DOHH2 (cell line): ENCODE measurements around the gene FBXL2.

Source experiments
- H3F3A ChIP-seq: fragments of 200-600 bp; sonication (generic), shearing (Covaris generic); 2 replicates; pipeline ENCODE4 v1.6.0; 2016; ENCODE audit warnings: antibody characterized with exemption, mild to moderate bottlenecking; ENCODE audit not compliant: control insufficient read depth, insufficient read depth
- H3K27ac ChIP-seq: fragments of 200-600 bp; sonication (generic); 2 replicates; pipeline ENCODE4 v1.5.1; 2014; ENCODE audit warnings: low read depth, mild to moderate bottlenecking, low read length, moderate library complexity
- H3K27me3 ChIP-seq: fragments of 200-600 bp; sonication (generic); 2 replicates; pipeline ENCODE4 v1.6.1; 2014; ENCODE audit warnings: mild to moderate bottlenecking, low read length, mixed read lengths; ENCODE audit not compliant: control insufficient read depth
- H3K36me3 ChIP-seq: fragments of 200-600 bp; sonication (generic); 2 replicates; pipeline ENCODE4 v1.6.1; 2014; ENCODE audit warnings: mild to moderate bottlenecking, low read length, moderate library complexity, mixed read lengths; ENCODE audit not compliant: control insufficient read depth
- H3K4me1 ChIP-seq: fragments of 200-600 bp; sonication (generic); 2 replicates; pipeline ENCODE4 v1.6.1; 2014; ENCODE audit warnings: mild to moderate bottlenecking, low read length, mixed read lengths; ENCODE audit not compliant: control insufficient read depth
- H3K4me2 ChIP-seq: fragments of 200-600 bp; sonication (generic); 2 replicates; pipeline ENCODE4 v1.6.0; 2014; ENCODE audit warnings: mild to moderate bottlenecking, low read length, moderate library complexity
- H3K4me3 ChIP-seq: fragments of 200-600 bp; sonication (generic); 2 replicates; pipeline ENCODE4 v1.5.1; 2014; ENCODE audit warnings: mild to moderate bottlenecking, low read length, mixed read lengths
- H3K79me2 ChIP-seq: fragments of 200-600 bp; sonication (generic); 2 replicates; pipeline ENCODE4 v1.6.1; 2014; ENCODE audit warnings: mild to moderate bottlenecking, low read length, mixed read lengths; ENCODE audit not compliant: control insufficient read depth
- H3K9me2 ChIP-seq: fragments of 200-600 bp; sonication (generic); replicated peaks from 2 replicates; pipeline ENCODE4 v1.6.1; 2014; ENCODE audit warnings: mild to moderate bottlenecking, low read length, mixed read lengths; ENCODE audit not compliant: control insufficient read depth
- H3K9me3 ChIP-seq: fragments of 200-600 bp; sonication (generic); 2 replicates; pipeline ENCODE4 v1.6.1; 2014; ENCODE audit warnings: antibody characterized with exemption, low read length, mixed read lengths; ENCODE audit not compliant: control insufficient read depth, insufficient read depth
- H4K20me1 ChIP-seq: fragments of 200-600 bp; sonication (generic); 2 replicates; pipeline ENCODE4 v1.6.0; 2014; ENCODE audit warnings: low read depth, mild to moderate bottlenecking, antibody characterized with exemption, low read length, moderate library complexity; ENCODE audit not compliant: control insufficient read depth, insufficient read depth
- EZH2phosphoT487 ChIP-seq: fragments of 200-600 bp; sonication (generic); IDR thresholded peaks from 2 replicates; pipeline ENCODE4 v1.6.1; 2017; ENCODE audit warnings: borderline replicate concordance, mild to moderate bottlenecking, antibody characterized with exemption, low read length, moderate library complexity, mixed read lengths
- TF ChIP-seq, protein P1 (sequence below): fragments of 200-600 bp; sonication (generic); IDR thresholded peaks from one replicate; pipeline ENCODE4 v1.5.1; 2014; ENCODE audit warnings: antibody characterized with exemption, mild to moderate bottlenecking, low read depth, low read length; ENCODE audit not compliant: poor library complexity, severe bottlenecking

FBXL2 gene

DNA sequence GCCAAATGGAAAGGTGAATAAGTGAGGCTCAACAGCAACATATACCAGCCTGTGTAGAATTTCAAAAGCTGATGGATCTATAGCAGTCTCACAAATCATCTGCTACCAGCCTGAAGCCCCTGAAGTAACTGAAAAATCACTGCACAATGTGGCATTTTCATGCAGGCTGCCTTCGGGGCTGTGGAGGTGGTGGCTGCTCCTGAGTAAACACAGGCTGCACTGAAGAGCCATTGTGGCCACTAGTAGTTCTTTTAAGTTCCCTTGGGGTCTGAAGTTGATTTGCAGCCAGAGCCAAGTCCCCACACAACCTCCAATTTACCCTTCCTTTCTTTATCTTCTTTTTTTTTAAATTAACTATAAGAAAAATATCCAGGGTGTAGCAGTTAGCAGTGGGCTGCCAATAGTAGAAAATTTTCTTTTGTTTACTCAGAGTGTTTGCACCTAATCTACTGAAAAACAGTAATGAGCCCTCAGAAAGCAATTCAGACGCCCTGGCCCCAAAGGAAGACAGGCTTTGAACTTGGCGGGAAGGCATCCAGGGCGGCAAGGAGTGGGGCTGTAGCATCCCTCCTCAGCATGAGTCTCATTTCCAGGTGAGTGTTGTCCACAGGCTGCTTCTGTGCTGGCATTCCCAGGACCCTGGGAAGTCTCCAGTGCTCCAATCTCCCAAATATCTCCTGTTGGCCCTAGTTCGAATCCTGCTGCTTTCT is 45.3 kb upstream of the FBXL2 start:
- H3K9me3 ChIP-seq = no peaks in the 10 kb centered on the region
- H3K79me2 ChIP-seq = no peaks in the 10 kb centered on the region
- no peak overlapping the region for H3K27ac ChIP-seq
- TF ChIP-seq, protein P1, sequence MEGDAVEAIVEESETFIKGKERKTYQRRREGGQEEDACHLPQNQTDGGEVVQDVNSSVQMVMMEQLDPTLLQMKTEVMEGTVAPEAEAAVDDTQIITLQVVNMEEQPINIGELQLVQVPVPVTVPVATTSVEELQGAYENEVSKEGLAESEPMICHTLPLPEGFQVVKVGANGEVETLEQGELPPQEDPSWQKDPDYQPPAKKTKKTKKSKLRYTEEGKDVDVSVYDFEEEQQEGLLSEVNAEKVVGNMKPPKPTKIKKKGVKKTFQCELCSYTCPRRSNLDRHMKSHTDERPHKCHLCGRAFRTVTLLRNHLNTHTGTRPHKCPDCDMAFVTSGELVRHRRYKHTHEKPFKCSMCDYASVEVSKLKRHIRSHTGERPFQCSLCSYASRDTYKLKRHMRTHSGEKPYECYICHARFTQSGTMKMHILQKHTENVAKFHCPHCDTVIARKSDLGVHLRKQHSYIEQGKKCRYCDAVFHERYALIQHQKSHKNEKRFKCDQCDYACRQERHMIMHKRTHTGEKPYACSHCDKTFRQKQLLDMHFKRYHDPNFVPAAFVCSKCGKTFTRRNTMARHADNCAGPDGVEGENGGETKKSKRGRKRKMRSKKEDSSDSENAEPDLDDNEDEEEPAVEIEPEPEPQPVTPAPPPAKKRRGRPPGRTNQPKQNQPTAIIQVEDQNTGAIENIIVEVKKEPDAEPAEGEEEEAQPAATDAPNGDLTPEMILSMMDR = no peak
- TF ChIP-seq EZH2phosphoT487 = no peak
- H3F3A ChIP-seq = no peaks in the 10 kb centered on the region
- no peaks in the 10 kb centered on the region for H3K9me2 ChIP-seq
- H3K4me2 ChIP-seq = no peak overlapping the region
- no peaks in the 10 kb centered on the region; the same call in 1 of the 2 replicates for H3K27me3 ChIP-seq
- no peaks in the 10 kb centered on the region for H4K20me1 ChIP-seq
- H3K36me3 ChIP-seq = no peaks in the 10 kb centered on the region
- H3K4me1 ChIP-seq = no peaks in the 10 kb centered on the region
- H3K4me3 ChIP-seq = no peak overlapping the region

DNA sequence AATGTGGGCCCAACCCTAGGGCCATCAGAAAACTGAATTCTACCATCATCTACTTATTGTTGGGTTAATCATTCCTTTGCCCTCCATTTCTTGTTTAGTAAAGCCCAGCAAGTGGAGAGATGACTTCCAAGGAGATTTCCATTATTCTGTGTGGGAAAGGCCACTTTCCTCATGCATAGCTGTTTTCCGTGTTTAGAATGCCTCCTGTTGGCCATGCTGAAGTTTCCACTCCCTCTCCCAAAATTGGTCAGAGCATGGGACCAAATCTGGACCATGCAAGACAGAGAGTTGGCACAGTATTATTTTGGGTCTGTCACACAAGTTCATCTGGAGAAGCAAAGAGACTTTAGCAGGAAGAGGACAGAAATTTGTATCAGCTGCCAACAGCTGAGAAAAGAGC is 43.4 kb upstream of the FBXL2 start:
- Histone ChIP-seq H3K9me3 (no peaks in the 10 kb centered on the region), H4K20me1 (no peaks in the 10 kb centered on the region), H3K27ac (no peak overlapping the region), H3K9me2 (no peaks in the 10 kb centered on the region), H3K36me3 (no peaks in the 10 kb centered on the region), H3K27me3 (no peaks in the 10 kb centered on the region; the same call in 1 of the 2 replicates), H3K4me2 (no peak overlapping the region), H3F3A (no peaks in the 10 kb centered on the region), H3K79me2 (no peaks in the 10 kb centered on the region), H3K4me1 (no peaks in the 10 kb centered on the region), H3K4me3 (no peak overlapping the region)
- TF ChIP-seq EZH2phosphoT487 = no peak
- TF ChIP-seq, protein P1 = no peak

DNA sequence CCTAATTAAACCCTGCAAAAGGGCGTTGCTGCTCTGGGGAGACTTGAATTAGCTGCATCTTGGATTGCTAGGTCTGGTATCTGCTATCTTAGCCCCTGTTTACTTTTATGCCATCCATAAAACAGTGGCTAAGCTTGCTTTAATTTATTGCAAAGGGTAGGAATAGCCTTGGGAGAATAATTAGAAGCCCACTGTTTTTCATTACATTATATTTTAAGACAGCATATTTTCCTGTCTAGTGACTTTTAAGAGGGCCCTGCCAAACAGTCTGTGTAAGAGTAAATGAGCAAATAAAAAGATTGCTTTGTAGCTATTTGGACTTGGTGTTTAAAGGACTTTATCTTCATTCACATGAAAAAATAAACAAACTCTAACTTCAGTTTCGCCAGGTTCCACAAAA is 41.2 kb upstream of the FBXL2 start:
- Histone ChIP-seq H3K27me3 (peaks cover 7% of the 10 kb centered on the region), H3K9me2 (no peaks in the 10 kb centered on the region), H3K4me2 (no peak overlapping the region), H3K36me3 (no peaks in the 10 kb centered on the region), H3K9me3 (no peaks in the 10 kb centered on the region), H3F3A (no peaks in the 10 kb centered on the region), H4K20me1 (no peaks in the 10 kb centered on the region), H3K4me1 (no peaks in the 10 kb centered on the region), H3K4me3 (no peak overlapping the region), H3K79me2 (no peaks in the 10 kb centered on the region), H3K27ac (no peak overlapping the region)
- TF ChIP-seq, protein P1 = no peak
- no peak for TF ChIP-seq EZH2phosphoT487
